CD4-positive, alpha-beta T cell (primary cell): Measurements from ENCODE around the gene RETREG2. TPM values are rescaled to one million over a fixed set of nuclear protein-coding genes. Genes with fewer than 3 reads are reported as not detected.

ENCODE experiments used
- ATAC-seq: fragments of 200-7000 bp; cut with Tn5 transposase; one replicate; pipeline ENCODE4 v1.10.0; 2022; ENCODE audit warnings: mild to moderate bottlenecking; ENCODE audit not compliant: poor library complexity
- CTCF ChIA-PET: fragments of 350-600 bp; sonication (Branson Sonifier 250); formaldehyde crosslinking; loops from one replicate; lab custom pipeline; 2021; ENCODE audit warnings: antibody characterized with exemption, inconsistent platforms; lab: Charles Lee
- POLR2A ChIA-PET: fragments of 350-600 bp; sonication (Branson Sonifier 250); formaldehyde crosslinking; loops from one replicate; lab custom pipeline; 2021; ENCODE audit warnings: antibody characterized with exemption, inconsistent platforms; lab: Charles Lee
- DNase-seq, 14 experiments: peaks; one replicate each; pipeline ENCODE4 v3.0.0-alpha.2; 2013 to 2020; ENCODE audit warnings: mixed read lengths in 2 of 14
- H3K27ac ChIP-seq, 2 donors: one replicate each; pipeline versions ENCODE4 v1.5.1 to v1.7.0; 2013; ENCODE audit warnings: low read length in 2 of 2, low read depth in 1 of 2, mild to moderate bottlenecking in 1 of 2
- H3K27me3 ChIP-seq, 2 experiments: 1 replicate in 1 of 2; 2 replicates in 1 of 2; pipeline versions ENCODE4 v1.6.1 to v1.7.0; 2013; ENCODE audit warnings: low read length in 2 of 2, control low read depth in 1 of 2, mild to moderate bottlenecking in 1 of 2, moderate library complexity in 1 of 2; ENCODE audit not compliant: insufficient read depth in 2 of 2, control insufficient read depth in 1 of 2
- H3K36me3 ChIP-seq: one replicate; pipeline ENCODE4 v1.6.1; 2013; ENCODE audit warnings: low read length, control low read depth; ENCODE audit not compliant: insufficient read depth
- H3K4me1 ChIP-seq: one replicate; pipeline ENCODE4 v1.6.1; 2013; ENCODE audit warnings: low read length, control low read depth; ENCODE audit not compliant: insufficient read depth
- H3K4me3 ChIP-seq: one replicate; pipeline ENCODE4 v1.5.1; 2013; ENCODE audit warnings: mild to moderate bottlenecking, low read length, moderate library complexity
- H3K9me3 ChIP-seq, 2 experiments: 1 replicate in 1 of 2; 2 replicates in 1 of 2; pipeline versions ENCODE4 v1.6.1 to v1.7.0; 2013; ENCODE audit warnings: low read length in 2 of 2, mild to moderate bottlenecking in 2 of 2, control low read depth in 1 of 2, moderate library complexity in 1 of 2; ENCODE audit not compliant: control insufficient read depth in 1 of 2, insufficient read depth in 1 of 2
- H3K27ac Mint-ChIP-seq: one replicate; pipeline ENCODE4 v1.8.0; 2020; ENCODE audit warnings: mixed read lengths
- H3K27me3 Mint-ChIP-seq: one replicate; pipeline ENCODE4 v1.8.0; 2021; ENCODE audit warnings: mixed read lengths
- H3K36me3 Mint-ChIP-seq: one replicate; pipeline ENCODE4 v1.8.0; 2021; ENCODE audit warnings: low read depth, mixed read lengths
- H3K4me1 Mint-ChIP-seq: one replicate; pipeline ENCODE4 v1.8.0; 2021; ENCODE audit warnings: low read depth, mixed read lengths
- H3K4me3 Mint-ChIP-seq: one replicate; pipeline ENCODE4 v1.8.0; 2020; ENCODE audit warnings: mild to moderate bottlenecking, mixed read lengths
- H3K9me3 Mint-ChIP-seq: one replicate; pipeline ENCODE4 v1.8.0; 2020; ENCODE audit warnings: mixed read lengths
- CTCF ChIP-seq: fragments of 200-600 bp; IDR thresholded peaks from one replicate; pipeline ENCODE4 v1.8.0; 2022; ENCODE audit warnings: antibody characterized with exemption, mild to moderate bottlenecking
- intact Hi-C, 2 experiments: fragments of 100-400 bp; cut with DNase I in 1 of 2; cut with micrococcal nuclease in 1 of 2; formaldehyde crosslinking; loops; one replicate each; pipeline versions ENCODE4 v1.15.1 to v1.9.0; 2023 to 2025; cut with DNase I, micrococcal nuclease
- total RNA-seq, 174 experiments: library from RNA in 2 of 174; stranded (reverse) in 2 of 174; gene quantifications; one replicate each; pipeline ENCODE4 v1.2.3 and lab custom pipeline; 2021 to 2026

The RETREG2 gene
- total RNA-seq, 2 experiments from 2014 or later: 82.3 to 83.2 TPM

- CTCF ChIA-PET: interaction anchor here (1.0 to 5.0 kb wide), 7 partner anchors 12 to 125 kb away, joined by 3 to 21 read pairs (median 5); partner anchors contain the start of genes NHEJ1 and ZFAND2B
- H3K36me3 Mint-ChIP-seq: peaks cover 43% of the 10 kb centered on the region
- no peak within 1 kb of the TSS for H3K4me3 Mint-ChIP-seq
- Histone ChIP-seq H3K4me1 (peaks cover 31% of the 10 kb centered on the region), H3K9me3 (no peaks in the 10 kb centered on the region), H3K4me3 (no peak within 1 kb of the TSS), H3K36me3 (peaks cover 36% of the 10 kb centered on the region), H3K27me3 (no peaks in the 10 kb centered on the region), H3K27ac (no peak within 1 kb of the TSS)
- no peaks in the 10 kb centered on the region for H3K9me3 Mint-ChIP-seq
- TF ChIP-seq CTCF: no peak
- ATAC-seq (no peak), DNase-seq (no peak)
- peaks cover 24% of the 10 kb centered on the region for H3K4me1 Mint-ChIP-seq
- POLR2A ChIA-PET: interaction anchor here (0.6 to 3.3 kb wide), 5 partner anchors 12 to 59 kb away, joined by 3 to 13 read pairs (median 4); partner anchors contain the start of genes ABCB6, ANKZF1, ATG9A and ZFAND2B
- intact Hi-C loops: loop anchor here in 1 of 2 experiments (10.0 kb wide), 4 partner anchors 425 to 765 kb away; partner anchors contain the start of genes STK11IP and TTLL4
- no peak within 1 kb of the TSS for H3K27ac Mint-ChIP-seq
- no peaks in the 10 kb centered on the region for H3K27me3 Mint-ChIP-seq
Measured at GRCh38 chr2:219169930-219170654, 8.0 kb upstream of the RETREG2 start, which contains the start of gene SLC23A3. Gene SLC23A3, minus strand, starts transcription at chr2:219170029. Its CDS starts 45 bp downstream, at chr2:219169984.

GRCh38 chr2:219171231-219171651 is 6.8 kb upstream of the RETREG2 start:
- peak overlapping the region; percentile 69 for H3K27ac Mint-ChIP-seq
- H3K4me3 Mint-ChIP-seq: no peak overlapping the region

More at GRCh38 chr2:219171231-219171651, 6.8 kb upstream of the RETREG2 start:
- Histone ChIP-seq H3K27ac (peak overlapping the region in 1 of 2 donors; percentile 4), H3K4me1 (peaks cover 42% of the 10 kb centered on the region), H3K36me3 (peaks cover 36% of the 10 kb centered on the region), H3K4me3 (no peak overlapping the region), H3K27me3 (no peaks in the 10 kb centered on the region), H3K9me3 (no peaks in the 10 kb centered on the region)
- peaks cover 35% of the 10 kb centered on the region for H3K4me1 Mint-ChIP-seq
- ChIA-PET CTCF (interaction anchor here (0.8 to 5.0 kb wide), 12 partner anchors 12 to 128 kb away, joined by 3 to 21 read pairs (median 4); partner anchors contain the start of genes ANKZF1, ATG9A, NHEJ1 and ZFAND2B), POLR2A (interaction anchor here (0.5 to 3.3 kb wide), 10 partner anchors 11 to 146 kb away, joined by 3 to 13 read pairs (median 4); partner anchors contain the start of genes ABCB6, ANKZF1, ATG9A and TUBA4A)
- peak in 7 of 14 experiments; percentile 5 to 69 (median 53) for DNase-seq
- ATAC-seq: peak; percentile 62
- H3K36me3 Mint-ChIP-seq: peaks cover 52% of the 10 kb centered on the region
- H3K9me3 Mint-ChIP-seq: no peaks in the 10 kb centered on the region
- no peaks in the 10 kb centered on the region for H3K27me3 Mint-ChIP-seq
- peak; percentile 79 for TF ChIP-seq CTCF
- intact Hi-C loops: loop anchor here (1.0 to 10.0 kb wide), 6 partner anchors 10 to 766 kb away; partner anchors contain the start of genes STK11IP (in 1 of the 2) and TTLL4 (in 1 of the 2)
